GM19468 (cell line): ENCODE measurements around the gene NTNG1.

Experiments
- ATAC-seq: cut with Tn5 transposase; IDR thresholded peaks from one replicate; pipeline ENCODE4 v1.9.1; 2021; ENCODE audit warnings: mild to moderate bottlenecking, moderate library complexity, moderate number of reproducible peaks; ENCODE audit not compliant: unreplicated experiment; ENCODE audit errors: extremely low read depth

NTNG1 gene

GRCh38 chr1:107309962-107310361 lies 169.1 kb downstream of the NTNG1 start:
- ATAC-seq = no peak

- ATAC-seq = no peak
Observed at GRCh38 chr1:107315652-107316051, 174.8 kb downstream of the NTNG1 start.

DNA sequence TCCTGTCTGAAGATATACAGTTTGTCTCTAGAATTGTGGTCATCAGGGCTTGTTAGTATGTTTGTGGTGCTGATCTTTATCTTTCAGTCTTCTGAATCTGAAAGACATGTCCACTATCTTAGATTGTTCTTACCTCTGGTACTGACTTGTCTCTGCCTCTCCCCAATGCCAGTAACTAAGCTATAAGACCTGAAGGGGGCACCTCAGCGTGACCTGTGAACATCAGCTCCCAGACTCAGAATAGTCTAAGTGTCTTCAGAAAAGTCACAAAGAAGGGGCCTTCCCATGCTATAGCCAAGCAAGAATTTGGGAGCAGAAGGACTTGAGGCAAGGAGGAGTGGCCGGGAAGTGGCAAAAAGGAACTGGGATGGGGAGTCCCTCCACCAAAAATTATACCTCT lies 178.1 kb downstream of the NTNG1 start:
- ATAC-seq = no peak

- ATAC-seq = no peak
Observed at GRCh38 chr1:107323784-107324183, 182.9 kb downstream of the NTNG1 start.

DNA sequence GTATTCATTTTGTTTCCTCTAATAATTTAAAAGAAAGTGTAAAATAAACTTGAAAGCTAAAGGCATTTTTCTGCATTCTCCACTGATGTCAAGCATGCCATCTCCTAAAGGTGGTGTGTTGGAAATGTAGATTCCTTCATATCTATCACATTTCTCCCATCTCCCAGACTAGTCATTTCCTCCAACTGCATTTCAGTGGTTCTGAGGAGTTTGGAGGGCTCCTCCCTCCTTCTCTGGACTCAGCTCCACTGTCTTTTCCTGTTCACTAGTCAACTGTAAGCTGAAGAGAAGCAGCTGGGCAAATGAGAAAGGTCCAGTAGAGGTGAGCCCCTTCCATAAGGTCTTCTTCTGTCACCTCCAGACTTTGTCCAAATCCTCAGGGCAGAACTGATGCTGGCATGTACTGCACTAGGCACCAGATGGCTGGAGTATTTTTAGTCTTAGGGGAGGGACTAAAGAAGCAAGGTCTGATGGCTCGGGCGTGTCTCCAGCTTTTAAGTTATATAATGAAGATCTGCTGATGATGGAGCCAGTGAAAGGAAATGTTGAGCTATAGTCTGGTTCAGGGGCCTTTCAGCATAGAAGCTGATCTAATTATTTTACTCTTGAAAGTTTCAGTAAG lies 186.1 kb downstream of the NTNG1 start:
- no peak for ATAC-seq

DNA sequence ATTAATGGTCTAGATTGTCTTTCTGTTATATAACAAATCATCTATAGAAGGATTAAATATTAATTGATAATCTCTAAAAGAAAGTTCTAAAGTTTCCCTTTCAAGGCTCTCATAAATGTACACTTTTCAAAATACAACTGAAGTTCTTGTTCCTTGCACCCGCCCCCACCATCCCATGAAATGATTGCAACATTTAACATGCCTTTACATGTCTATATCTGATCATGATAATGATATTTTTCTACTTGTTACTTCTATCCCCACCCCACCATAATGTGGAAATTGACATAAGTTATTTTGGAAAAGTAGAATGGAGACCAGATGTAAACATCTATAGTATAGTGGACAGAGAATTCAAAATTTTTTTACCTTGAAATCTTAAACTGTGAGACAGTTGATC lies 186.6 kb downstream of the NTNG1 start:
- ATAC-seq = no peak

- ATAC-seq = no peak
Observed at GRCh38 chr1:107328087-107328486, 187.2 kb downstream of the NTNG1 start.

GRCh38 chr1:107339775-107340174 lies 198.9 kb downstream of the NTNG1 start:
- no peak for ATAC-seq

DNA sequence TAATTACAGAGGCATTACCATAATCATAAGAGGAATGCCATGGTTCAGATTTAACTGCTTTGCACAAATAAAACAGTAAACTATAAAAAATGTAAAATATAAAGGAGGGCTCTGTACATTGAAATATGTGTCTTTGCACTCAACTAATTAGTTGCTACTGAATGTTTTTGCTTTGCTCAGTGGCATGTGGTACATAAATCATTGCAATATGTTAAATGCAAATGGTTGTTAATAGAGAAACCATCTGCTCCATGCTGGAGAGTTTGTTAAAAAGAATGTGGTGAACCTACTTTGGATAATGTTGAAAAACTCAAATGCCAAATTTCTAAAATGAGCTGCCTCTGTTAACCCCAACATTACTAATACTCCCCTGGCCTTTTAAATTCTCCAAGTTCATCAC lies 201.5 kb downstream of the NTNG1 start:
- no peak for ATAC-seq

DNA sequence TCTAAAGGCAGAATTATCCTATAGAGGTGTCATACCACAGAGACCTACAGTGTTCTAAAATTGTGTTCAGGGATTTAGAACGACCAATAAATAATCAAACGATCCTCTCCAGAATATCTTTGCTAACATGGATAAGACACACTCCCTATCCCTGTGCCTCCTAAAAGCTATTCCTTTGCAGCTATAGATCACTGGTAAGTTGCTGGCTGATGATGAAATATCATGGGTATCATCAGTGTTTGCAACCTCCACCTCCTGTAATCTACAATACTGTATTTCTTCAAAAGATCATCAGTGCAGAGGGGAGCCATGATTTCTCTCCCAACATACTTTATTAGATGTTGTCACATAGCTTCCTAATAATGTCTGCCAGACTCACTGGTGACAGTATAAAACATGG lies 201.9 kb downstream of the NTNG1 start:
- ATAC-seq = no peak

DNA sequence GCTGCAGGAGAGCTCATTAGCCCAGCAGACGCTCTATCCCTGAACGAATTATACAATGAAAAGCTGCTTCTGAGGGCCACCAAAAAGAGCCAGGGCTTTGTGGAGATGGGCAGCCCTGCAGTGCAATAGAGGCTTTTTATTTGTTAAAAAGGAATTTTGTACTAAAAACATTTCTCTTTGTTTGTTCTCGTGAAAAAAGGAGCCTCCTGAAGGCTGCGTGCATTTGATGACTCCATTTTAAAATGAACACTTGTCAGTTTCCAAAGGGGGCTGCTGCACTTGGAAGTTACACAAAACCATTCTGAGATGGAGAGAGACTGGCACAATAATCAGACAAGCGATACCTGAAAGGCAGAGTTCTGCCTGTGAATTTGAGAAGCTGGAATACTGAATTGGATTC lies 202.8 kb downstream of the NTNG1 start:
- no peak for ATAC-seq

- ATAC-seq = no peak
Observed at GRCh38 chr1:107344268-107344760, 203.5 kb downstream of the NTNG1 start.

- ATAC-seq = no peak
Observed at GRCh38 chr1:107344836-107345235, 204.0 kb downstream of the NTNG1 start.

DNA sequence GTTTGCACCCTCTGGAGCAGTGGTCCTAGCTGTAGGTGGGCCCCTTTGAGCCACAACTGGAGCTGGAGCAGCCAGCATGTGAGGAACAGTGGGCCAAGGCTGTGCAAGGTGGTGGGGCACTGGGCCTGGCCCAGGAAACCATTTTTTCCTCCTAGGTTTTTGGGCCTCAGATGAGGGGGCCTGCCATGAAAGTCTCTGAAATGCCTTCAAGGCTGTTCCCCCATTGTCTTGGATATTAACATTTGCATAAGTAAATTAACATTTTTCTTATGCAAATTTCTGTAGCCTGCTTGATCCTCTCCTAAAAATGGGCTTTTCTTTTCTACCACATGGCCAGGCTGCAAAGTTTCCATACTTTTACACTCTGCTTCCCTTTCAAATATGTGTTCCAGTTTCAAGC lies 212.0 kb downstream of the NTNG1 start:
- ATAC-seq = no peak

DNA sequence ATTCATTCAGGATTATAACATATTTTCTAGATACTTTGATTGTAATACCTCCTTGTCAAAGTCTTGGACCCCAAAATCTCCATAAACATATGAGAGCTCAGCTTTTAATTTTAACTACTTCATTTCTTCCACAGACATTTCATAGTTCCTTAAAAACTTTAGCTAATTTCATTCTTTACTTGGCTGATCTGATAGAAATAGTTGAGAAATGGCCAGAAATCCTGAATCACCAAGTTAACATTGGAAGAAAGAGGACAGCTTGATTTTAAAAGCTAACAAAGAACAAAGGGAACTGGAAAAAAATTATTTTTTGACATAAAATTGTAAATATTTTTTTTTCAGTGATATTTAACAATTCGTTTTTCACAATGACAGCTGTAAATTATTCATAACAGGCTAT lies 216.5 kb downstream of the NTNG1 start:
- no peak for ATAC-seq

- no peak for ATAC-seq
Observed at GRCh38 chr1:107358619-107359327, 217.9 kb downstream of the NTNG1 start.

DNA sequence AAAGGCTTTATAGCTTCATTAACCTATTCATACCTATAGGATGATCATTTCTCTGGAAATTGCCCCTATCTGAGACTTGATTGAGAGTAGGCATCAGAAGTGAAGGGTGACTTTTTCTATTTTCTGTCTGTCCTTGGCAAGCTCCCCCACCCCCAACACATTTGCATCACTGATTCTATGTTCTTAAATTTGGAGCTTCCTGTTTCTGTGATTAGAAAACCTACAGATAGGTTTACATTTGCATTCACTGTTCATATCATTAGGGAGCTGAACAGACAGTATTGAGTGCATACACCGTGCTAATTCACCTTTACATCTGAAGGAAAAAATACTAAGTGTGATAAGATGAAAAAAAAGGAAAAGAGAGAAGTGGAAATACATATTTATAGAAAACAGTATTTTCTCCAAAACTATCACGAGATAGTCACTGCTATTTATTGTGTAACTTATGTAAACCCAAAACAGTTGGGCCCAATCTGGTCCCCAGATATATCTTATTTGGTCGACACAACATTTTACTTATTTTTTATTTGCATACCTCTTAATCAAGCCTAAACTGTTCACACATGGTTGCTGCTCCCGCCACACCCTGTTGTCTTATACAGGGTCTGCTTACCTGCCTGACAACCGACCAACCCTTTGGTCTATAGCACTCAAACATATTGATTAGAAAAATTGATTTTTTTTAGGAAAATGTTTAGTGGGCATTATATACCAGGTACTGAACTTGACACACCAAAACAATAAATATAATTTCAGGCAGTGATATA lies 218.8 kb downstream of the NTNG1 start:
- ATAC-seq = no peak

GRCh38 chr1:107362468-107363140 lies 221.8 kb downstream of the NTNG1 start:
- no peak for ATAC-seq

DNA sequence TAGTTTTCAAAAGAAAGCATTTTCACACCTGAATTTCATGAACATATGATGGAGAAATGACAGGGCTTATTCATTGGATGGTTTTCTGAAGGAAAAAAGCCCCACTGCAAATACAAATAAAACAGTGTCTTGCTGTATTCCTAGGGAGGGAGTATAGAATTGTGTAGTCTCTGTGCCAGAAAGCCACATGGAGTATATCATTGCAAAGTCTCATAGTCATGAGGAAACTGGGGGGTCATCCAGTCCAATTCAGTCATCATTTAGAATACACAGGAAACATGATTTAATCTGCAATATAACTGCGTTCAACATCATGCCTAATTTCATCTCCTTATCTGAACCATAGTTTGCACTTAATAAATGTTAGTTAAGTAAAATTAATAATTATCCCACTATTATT lies 222.3 kb downstream of the NTNG1 start:
- no peak for ATAC-seq

DNA sequence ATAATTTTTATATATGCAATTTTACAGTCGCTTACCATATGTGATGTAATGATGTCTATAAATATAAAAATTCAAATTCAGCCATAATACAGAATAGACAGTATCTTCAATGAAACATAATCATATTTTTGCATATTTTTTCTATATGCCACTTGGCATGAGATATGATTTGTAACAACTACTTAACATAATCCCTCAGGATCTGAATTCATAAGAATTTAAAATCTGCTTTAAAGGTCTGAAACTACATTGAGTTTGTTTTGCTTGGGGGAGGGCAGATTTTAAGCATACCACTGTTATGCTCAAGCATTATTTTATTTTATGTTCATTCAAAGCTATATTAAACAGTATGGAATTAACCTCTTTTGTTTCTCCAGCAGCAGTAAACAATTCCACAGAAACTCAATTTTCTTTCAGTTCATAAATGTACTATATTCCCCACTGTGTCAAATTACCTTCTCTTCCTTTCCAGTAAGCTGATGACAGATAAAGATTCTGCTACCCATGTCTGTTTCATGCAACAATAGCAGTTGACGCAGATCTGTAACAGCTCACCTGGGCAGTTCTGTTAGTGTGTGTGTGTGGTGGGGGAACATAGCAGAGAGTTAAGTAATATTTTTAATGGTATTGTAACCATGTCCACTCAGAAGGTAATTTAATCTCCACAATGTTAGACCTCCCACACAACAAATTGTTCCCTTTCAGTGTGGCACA lies 224.8 kb downstream of the NTNG1 start:
- no peak for ATAC-seq
